HepG2 (cell line): Measurements from ENCODE around the gene PANK3. TPM values are rescaled to one million over a fixed set of nuclear protein-coding genes. Genes with fewer than 3 reads are reported as not detected.

ENCODE experiments used
- ATAC-seq: fragments of 200-7000 bp; cut with Tn5 transposase; 3 replicates; pipeline ENCODE4 v1.9.1; 2020; ENCODE audit warnings: mild to moderate bottlenecking, moderate library complexity
- BruUV-seq: library from RNA; stranded (reverse); fragments of 400-500 nt; replicated peaks from 2 replicates; lab custom pipeline; 2021; lab: Mats Ljungman, UMichigan
- CTCF ChIA-PET: fragments of 300-600 bp; formaldehyde crosslinking; extraction: SDS; loops from one replicate; lab custom pipeline; 2021; ENCODE audit warnings: low total read pairs, inconsistent platforms, low intra/inter-chr PET ratio; lab: Yijun Ruan, JAX
- POLR2A ChIA-PET: fragments of 350-600 bp; sonication (Branson Sonifier 250); formaldehyde crosslinking; loops from one replicate; lab custom pipeline; 2020; ENCODE audit warnings: antibody characterized with exemption, inconsistent platforms; lab: Yijun Ruan, JAX
- DNase-seq: peaks from one replicate; pipeline ENCODE4 v3.0.0-alpha.2; 2015; ENCODE audit warnings: low spot score
- FAIRE-seq: peaks from 3 replicates; lab custom pipeline; 2011; peaks lifted over from hg19 to GRCh38; lab: Jason Lieb, UNC
- H2AFZ ChIP-seq: one replicate; pipeline ENCODE4 v1.6.1; 2011; ENCODE audit warnings: low read length, inconsistent platforms
- H3K27ac ChIP-seq: fragments of 300-600 bp; 3 replicates; pipeline ENCODE4 v1.8.0; 2011; ENCODE audit warnings: mixed run types, mild to moderate bottlenecking, mixed read lengths, low read length, inconsistent platforms; ENCODE audit not compliant: insufficient read depth; ENCODE audit errors: extremely low read length
- H3K27me3 ChIP-seq, 2 experiments: fragments of 200-600 bp in 1 of 2; 2 replicates in 1 of 2; 3 replicates in 1 of 2; pipeline versions ENCODE4 v1.6.0 to v1.8.0; 2011; ENCODE audit warnings: low read length in 2 of 2, mild to moderate bottlenecking in 2 of 2, moderate library complexity in 2 of 2, inconsistent platforms in 1 of 2; ENCODE audit not compliant: insufficient read depth in 2 of 2, control insufficient read depth in 1 of 2
- H3K36me3 ChIP-seq, 2 experiments: fragments of 200-600 bp in 1 of 2; replicated peaks in 1 of 2; 2 replicates in 1 of 2; 3 replicates in 1 of 2; pipeline versions ENCODE4 v1.5.1 to v1.8.0; 2011; ENCODE audit warnings: low read length in 2 of 2, inconsistent platforms in 1 of 2; ENCODE audit not compliant: insufficient read depth in 2 of 2, control insufficient read depth in 1 of 2
- H3K4me1 ChIP-seq: 2 replicates; pipeline ENCODE4 v1.5.1; 2012; ENCODE audit warnings: low read length, inconsistent platforms; ENCODE audit not compliant: insufficient read depth
- H3K4me2 ChIP-seq: 2 replicates; pipeline ENCODE4 v1.6.0; 2011; ENCODE audit warnings: low read depth, low read length, inconsistent platforms
- H3K4me3 ChIP-seq, 3 experiments: fragments of 200-600 bp in 1 of 3; sonication (generic), shearing (Covaris generic) in 1 of 3; replicated peaks in 1 of 3; 2 replicates each; pipeline ENCODE4 v1.5.1; 2011 to 2016; ENCODE audit warnings: low read length in 3 of 3, inconsistent platforms in 2 of 3, low read depth in 2 of 3, mild to moderate bottlenecking in 2 of 3, control low read depth in 1 of 3, mixed read lengths in 1 of 3; ENCODE audit not compliant: insufficient read depth in 1 of 3
- H3K79me2 ChIP-seq: one replicate; pipeline ENCODE4 v1.6.1; 2011; ENCODE audit warnings: low read length, inconsistent platforms; ENCODE audit not compliant: insufficient read depth
- H3K9ac ChIP-seq: 2 replicates; pipeline ENCODE4 v1.6.0; 2011; ENCODE audit warnings: mild to moderate bottlenecking, low read depth, low read length, inconsistent platforms; ENCODE audit not compliant: insufficient read depth
- H3K9me3 ChIP-seq: 2 replicates; pipeline ENCODE4 v1.5.1; 2012; ENCODE audit warnings: mild to moderate bottlenecking, low read length
- H4K20me1 ChIP-seq: 2 replicates; pipeline ENCODE4 v1.6.0; 2011; ENCODE audit warnings: inconsistent platforms, mild to moderate bottlenecking, low read length, moderate library complexity; ENCODE audit not compliant: insufficient read depth
- SOX5 ChIP-seq: IDR thresholded peaks from 2 replicates; pipeline ENCODE4 v1.6.1; 2016; ENCODE audit warnings: borderline replicate concordance
- ZBTB1 ChIP-seq: sonication (generic); formaldehyde crosslinking; IDR thresholded peaks from 2 replicates; pipeline ENCODE4 v1.4.0; 2020; ENCODE audit warnings: missing genetic modification reagents, borderline replicate concordance
- ZFP36L2 ChIP-seq: sonication (generic); formaldehyde crosslinking; IDR thresholded peaks from 2 replicates; pipeline ENCODE4 v1.4.0; 2020; ENCODE audit warnings: missing genetic modification reagents
- ZKSCAN8 ChIP-seq: IDR thresholded peaks from 2 replicates; pipeline ENCODE4 v1.6.1; 2016; ENCODE audit warnings: borderline replicate concordance, missing genetic modification reagents, missing compliant biosample characterization
- ZNF678 ChIP-seq: sonication (generic); formaldehyde crosslinking; IDR thresholded peaks from 2 replicates; pipeline ENCODE4 v1.4.0; 2020; ENCODE audit warnings: mild to moderate bottlenecking, missing genetic modification reagents
- WGBS: methylation state at CpG from one replicate; pipeline ENCODE4 v1.1.6; 2017; ENCODE audit warnings: low lambda C conversion rate; 5-methylcytosine and 5-hydroxymethylcytosine counted together
- in situ Hi-C: cut with HindIII; loops from 2 replicates; pipeline ENCODE4 v1.10.0; 2017; ENCODE audit warnings: low pct_unique_long_range_greater_than_20kb; ENCODE audit not compliant: extremely low pct_ligation_motif_present
- intact Hi-C: fragments of 100-400 bp; cut with micrococcal nuclease; formaldehyde crosslinking; loops from one replicate; pipeline ENCODE4 v1.10.0; 2022; ENCODE audit not compliant: unreplicated experiment
- polyA plus RNA-seq, 8 experiments: library from polyadenylated mRNA; depleted of rRNA in 3 of 8; stranded (reverse) in 7 of 8; unstranded in 1 of 8; fragments of >200 nt; fragmentation: Illumina TruSeq in 4 of 8; extraction: Trizol in 4 of 8; gene quantifications; 2 replicates each; pipeline versions ENCODE4 v1.2.1 to v1.2.3, GENCODE V29; 2011 to 2016; ENCODE audit warnings: low read depth in 4 of 8, missing spikeins in 1 of 8, mixed read lengths in 1 of 8; ENCODE audit not compliant: insufficient read depth in 1 of 8
- total RNA-seq, 5 experiments: library from RNA; depleted of rRNA; stranded (reverse); fragments of >200 nt; fragmentation: Illumina TruSeq; extraction: Trizol; gene quantifications; 2 replicates each; pipeline ENCODE4 v1.2.3, GENCODE V29; 2016; ENCODE audit warnings: low read depth in 1 of 5
- TF ChIP-seq, protein P1 (sequence below): sonication (generic); formaldehyde crosslinking; conservative IDR thresholded peaks from 2 replicates; pipeline ENCODE4 v1.4.0; 2020; ENCODE audit warnings: missing genetic modification reagents

PANK3 gene
- total and polyA plus RNA-seq, 2 of the 13 experiments (the other 11 are each of a cell fraction or from before 2014, with no cell fraction given), result 26.9 to 69.5 TPM

DNA sequence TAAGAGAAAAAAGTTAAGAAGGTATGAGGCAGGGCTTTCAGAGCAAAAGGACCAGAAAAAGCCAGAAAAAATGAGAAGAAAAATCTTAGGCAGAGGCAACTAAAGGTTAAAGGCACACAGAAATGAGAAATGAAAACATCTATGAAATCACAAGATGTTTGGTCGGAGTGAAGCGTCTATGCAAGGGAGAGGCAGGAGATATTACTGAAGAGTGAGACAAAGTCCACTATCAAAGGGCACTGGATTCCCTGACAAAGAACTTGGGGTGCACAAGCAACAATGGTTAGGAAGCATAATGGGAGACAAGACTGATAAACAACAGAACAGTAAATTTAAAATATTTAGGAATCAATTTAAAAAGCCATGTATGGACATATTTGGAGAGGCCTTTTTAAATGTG, 16.9 kb downstream of the PANK3 start (continued):
- TF ChIP-seq SOX5, result no peak
- TF ChIP-seq ZNF678 (CRISPR knock-in tag), result no peak
- TF ChIP-seq ZKSCAN8 (CRISPR knock-in tag), result no peak
- no peak for TF ChIP-seq ZFP36L2 (CRISPR knock-in tag)
- TF ChIP-seq ZBTB1 (CRISPR knock-in tag), result no peak

DNA sequence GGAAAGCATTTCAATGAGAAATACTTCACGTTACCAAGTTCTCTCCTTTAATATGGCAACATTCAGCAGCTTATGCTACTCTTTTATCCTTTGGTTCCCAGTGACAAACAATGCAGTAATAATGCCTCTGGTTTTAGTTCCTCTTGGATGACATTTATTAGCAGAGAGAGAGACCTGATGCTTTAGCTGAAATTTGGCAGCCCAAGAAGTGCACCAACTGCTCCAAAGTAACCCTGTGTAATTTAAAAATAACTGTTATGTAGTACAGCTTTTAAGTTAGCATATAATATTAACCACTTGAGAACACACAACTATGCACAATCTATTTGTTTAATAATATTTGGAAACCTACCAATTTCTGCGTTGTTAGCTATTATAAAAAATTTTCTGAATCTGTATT, 21.8 kb downstream of the PANK3 start:
- POLR2A ChIA-PET, result no interaction called here
- no peak overlapping the region for H3K27ac ChIP-seq
- ATAC-seq, result no peak
- TF ChIP-seq, protein P1, sequence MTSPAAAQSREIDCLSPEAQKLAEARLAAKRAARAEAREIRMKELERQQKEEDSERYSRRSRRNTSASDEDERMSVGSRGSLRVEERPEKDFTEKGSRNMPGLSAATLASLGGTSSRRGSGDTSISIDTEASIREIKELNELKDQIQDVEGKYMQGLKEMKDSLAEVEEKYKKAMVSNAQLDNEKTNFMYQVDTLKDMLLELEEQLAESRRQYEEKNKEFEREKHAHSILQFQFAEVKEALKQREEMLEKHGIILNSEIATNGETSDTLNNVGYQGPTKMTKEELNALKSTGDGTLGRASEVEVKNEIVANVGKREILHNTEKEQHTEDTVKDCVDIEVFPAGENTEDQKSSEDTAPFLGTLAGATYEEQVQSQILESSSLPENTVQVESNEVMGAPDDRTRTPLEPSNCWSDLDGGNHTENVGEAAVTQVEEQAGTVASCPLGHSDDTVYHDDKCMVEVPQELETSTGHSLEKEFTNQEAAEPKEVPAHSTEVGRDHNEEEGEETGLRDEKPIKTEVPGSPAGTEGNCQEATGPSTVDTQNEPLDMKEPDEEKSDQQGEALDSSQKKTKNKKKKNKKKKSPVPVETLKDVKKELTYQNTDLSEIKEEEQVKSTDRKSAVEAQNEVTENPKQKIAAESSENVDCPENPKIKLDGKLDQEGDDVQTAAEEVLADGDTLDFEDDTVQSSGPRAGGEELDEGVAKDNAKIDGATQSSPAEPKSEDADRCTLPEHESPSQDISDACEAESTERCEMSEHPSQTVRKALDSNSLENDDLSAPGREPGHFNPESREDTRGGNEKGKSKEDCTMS (CRISPR knock-in tag), result no peak
- TF ChIP-seq, all 625 proteins: peak for 0
- FAIRE-seq (no peak), DNase-seq (no peak)
- H3K27me3 ChIP-seq, result no peaks in the 10 kb centered on the region
- 97% methylated on average over 2 of the region's 2 CpGs for WGBS
- H3K4me1 ChIP-seq, result peaks cover 4% of the 10 kb centered on the region
- peaks cover 24 to 75% of the 10 kb centered on the region in 2 experiments for H3K36me3 ChIP-seq
- H3K4me2 ChIP-seq, result no peak overlapping the region
- in situ Hi-C loops (no loop called here), intact Hi-C loops (no loop called here)
- H3K9ac ChIP-seq, result no peak overlapping the region
- no peak overlapping the region for H3K4me3 ChIP-seq
- BruUV-seq, result no TSS peak
- H4K20me1 ChIP-seq, result peaks cover 10% of the 10 kb centered on the region
- no peaks in the 10 kb centered on the region for H3K9me3 ChIP-seq
- H2AFZ ChIP-seq, result no peak overlapping the region
- H3K79me2 ChIP-seq, result peaks cover 3% of the 10 kb centered on the region
- CTCF ChIA-PET, result no interaction called here
